Dedifferentiated amniotic fluid mesenchymal stem cell (primary cell): ENCODE data around the gene HPN.
A peak's percentile ranks its signal among the peaks of the same experiment; 100 is the strongest.
"Not testable (repeated sequence)": the region's sequence is repeated elsewhere in the genome, so short reads cannot be mapped to it uniquely, and the experiment has no call there.

Experiments used
- DNase-seq: peaks from one replicate; pipeline ENCODE4 v3.0.0-alpha.2; 2016; ENCODE audit errors: extremely low spot score

Gene HPN

DNA sequence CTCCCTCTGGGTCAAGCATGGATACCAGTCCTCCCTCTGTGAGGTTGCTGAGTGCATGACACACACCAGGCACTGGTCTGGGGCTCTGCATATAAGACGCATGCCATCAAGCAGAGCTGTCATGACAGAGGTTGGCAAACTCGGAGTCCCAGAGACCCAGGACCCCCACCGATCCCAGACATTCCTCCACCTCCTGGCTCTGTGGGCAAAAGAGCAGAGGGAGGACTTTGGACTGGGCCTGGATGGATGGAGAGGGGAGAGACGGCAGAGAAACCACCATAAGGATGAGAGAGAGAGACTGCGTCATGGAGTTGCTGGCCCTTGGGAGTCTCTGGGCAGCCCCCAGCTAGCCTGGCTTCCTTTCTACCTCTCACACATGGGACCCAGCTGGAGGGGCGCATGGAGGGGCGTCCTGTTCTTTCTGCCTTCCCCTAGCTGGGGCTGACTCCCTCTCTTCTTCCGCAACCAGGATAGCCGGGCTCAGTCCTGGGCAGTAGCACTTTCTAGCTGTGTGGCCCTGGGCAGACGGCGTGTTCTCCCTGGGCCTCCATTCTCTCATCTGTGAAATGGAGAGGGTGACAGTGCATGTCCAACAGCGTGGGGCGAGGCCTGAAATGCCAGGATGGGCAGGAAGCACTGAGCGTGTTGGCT lies 1.6 kb downstream of the HPN start:
- no peak for DNase-seq

GRCh38 chr19:35043906-35044305 lies 2.4 kb downstream of the HPN start:
- no peak for DNase-seq

DNA sequence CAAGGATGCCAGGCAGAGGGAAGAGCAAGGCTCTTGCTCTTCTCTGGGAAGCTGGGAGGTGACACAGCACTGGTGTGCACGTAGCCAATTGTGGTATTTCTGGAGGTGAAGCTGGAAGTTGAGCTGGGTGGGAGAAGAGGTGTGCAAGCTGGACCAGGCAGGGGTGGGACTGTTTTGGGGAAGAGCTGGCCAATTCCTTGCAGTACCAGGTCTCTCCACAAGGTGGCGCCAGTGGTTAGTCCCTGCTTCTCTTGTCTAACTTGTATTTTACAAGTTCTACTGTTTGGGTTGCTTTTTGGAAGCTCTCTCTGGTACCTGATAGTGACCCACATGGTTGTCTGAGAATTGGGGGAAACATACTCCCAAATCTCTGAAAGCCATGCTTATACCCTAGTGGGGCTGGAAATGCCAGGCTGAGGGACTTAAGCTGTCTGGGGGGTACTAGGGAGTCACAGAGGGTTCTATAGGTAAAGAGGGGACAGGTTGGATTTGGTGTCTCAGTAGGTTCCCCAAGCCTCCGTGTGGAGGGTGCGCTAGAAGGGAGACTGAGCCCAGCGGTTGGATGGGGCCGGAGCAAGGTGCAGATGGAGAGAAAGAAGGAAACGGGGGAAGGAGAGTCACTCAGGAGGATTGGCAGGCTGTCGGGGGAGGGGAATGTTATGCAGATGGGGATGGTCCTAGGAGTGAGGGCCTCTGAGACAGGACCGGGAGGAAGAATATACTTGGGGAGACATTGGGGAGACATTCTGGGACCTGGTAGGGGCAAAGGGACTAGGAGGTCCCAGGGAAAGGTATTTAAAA lies 3.0 kb downstream of the HPN start:
- peak; percentile 18 for DNase-seq

GRCh38 chr19:35045667-35046300 lies 4.3 kb downstream of the HPN start:
- DNase-seq = no peak

DNA sequence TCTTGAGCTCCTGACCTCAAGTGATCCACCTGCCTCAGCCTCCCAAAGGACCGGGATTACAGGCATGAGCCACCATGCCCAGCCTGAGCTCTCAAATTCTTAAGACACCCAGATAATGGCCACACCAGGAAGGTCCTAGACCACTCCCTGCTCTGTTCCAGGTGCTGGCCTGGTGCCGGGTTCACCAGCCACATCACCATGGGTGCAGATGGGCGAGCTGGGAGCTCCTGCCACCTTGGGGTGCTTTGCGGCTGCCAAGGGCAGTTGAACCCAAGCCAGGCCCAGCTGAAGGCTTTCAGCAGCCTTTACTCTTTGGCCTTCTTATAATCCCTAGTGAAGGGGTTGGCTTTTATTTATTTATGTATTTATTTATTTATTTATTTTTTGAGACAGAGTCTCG lies 4.9 kb downstream of the HPN start:
- DNase-seq = no peak

DNA sequence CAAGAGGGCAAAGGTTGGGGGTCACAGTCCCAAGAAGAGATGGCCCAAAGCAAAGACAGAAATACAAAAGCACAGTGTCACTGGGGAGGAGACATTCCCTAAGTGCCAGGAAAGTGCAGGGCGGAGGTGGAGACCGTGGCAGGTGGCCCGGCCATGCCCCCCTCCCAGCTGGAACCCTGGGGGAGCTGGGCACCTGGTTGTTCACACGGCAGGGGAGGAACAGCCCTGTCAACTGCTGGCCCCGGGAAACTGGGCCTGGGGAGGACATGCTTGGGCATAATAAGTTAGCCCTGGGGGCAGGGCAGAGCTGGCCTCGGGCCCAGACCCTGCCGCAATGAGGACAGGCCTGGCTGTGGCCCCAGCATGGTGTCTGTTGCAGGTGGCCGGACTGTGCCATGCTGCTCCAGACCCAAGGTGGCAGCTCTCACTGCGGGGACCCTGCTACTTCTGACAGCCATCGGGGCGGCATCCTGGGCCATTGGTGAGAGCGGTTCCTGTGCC lies 7.4 kb downstream of the HPN start:
- DNase-seq = no peak

- no peak for DNase-seq
Measured at GRCh38 chr19:35049456-35049855, 7.9 kb downstream of the HPN start.

DNA sequence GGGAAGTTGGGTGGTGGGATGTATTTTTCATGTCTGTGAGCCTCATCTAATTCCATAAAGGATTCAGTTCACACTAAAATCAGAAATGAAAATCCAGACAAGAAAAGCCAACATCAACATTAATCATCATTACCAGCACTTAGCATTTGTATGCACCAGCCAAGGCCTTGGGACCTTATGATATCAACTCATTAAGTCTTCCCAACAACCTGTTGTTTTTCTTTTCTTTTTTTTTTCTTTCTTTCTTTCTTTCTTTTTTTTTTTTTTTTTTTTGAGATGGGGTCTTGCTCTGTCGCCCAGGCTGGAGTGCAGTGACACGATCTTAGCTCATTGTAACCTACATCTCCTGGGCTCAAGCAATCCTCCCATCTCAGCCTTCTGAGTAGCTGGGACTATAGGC lies 9.1 kb downstream of the HPN start:
- not testable (repeated sequence) for DNase-seq

GRCh38 chr19:35051268-35051667 lies 9.7 kb downstream of the HPN start:
- not testable (repeated sequence) for DNase-seq

DNA sequence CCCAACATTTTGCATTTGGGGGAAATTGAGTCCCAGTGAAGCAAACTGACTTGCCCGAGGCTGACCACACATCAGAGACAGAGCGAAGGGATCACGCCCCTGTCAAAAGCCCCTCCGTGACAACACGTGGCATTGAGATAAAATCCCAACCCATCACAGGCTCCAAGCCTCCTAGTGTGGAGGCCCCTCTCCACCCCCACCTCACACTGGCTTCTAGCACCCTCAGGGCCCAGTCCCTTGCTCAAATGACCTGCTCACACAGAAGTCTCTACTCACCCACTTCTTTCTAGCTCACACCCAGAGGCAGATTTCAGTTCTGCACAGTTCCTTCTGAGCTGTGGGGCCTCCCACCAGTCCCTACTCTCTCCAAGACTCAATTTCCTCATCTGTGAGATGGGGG lies 10.3 kb downstream of the HPN start:
- no peak for DNase-seq

GRCh38 chr19:35052599-35053190 lies 11.2 kb downstream of the HPN start:
- DNase-seq = no peak

GRCh38 chr19:35053667-35054293 lies 12.3 kb downstream of the HPN start:
- DNase-seq = no peak

DNA sequence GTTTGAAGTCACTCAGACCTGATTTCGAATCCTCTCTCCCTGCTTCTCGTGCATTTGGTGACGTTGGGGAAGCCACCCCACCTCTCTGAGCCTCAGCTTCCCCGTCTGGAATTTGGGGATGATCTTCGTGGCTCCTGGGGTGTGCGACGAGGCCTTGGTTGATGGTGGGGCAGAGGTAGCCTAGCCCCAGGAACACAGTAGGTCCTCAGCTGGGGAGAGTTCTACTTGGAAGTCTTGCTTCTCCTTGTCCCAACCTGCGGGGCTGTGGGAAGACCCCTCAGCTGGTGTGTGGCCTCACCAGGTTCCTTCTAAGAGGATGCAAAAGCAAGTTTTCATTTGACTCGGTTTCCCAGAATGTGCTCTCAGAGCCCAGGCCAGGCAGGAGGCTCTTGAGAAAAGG lies 13.1 kb downstream of the HPN start:
- no peak for DNase-seq

DNA sequence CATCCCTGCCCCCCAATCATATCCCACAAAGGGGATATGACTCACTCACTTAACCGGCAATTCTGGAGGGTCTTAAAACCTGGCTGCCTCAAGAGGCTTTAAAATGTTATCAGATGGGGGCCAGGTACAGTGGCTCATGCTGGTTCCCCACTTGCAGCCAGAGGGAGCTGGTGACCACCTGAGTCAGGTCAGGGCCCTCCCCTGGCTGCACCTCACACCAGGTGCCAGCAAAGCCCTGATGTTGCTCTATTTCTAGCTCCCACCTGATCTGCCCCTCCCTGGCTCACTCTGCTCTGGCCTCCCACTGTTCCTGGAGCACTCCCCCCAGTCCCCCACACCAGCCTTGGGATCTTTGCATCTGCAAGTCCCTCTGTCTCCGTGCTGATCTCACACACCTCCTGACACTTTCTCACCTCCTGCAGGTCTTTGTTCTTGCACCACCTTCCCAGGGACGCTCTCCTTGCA lies 14.2 kb downstream of the HPN start:
- no peak for DNase-seq

- no peak for DNase-seq
Measured at GRCh38 chr19:35056513-35057063, 15.1 kb downstream of the HPN start.

GRCh38 chr19:35058370-35058769 lies 16.8 kb downstream of the HPN start:
- DNase-seq = no peak

- DNase-seq = no peak
Measured at GRCh38 chr19:35059006-35059798, 17.7 kb downstream of the HPN start.

DNA sequence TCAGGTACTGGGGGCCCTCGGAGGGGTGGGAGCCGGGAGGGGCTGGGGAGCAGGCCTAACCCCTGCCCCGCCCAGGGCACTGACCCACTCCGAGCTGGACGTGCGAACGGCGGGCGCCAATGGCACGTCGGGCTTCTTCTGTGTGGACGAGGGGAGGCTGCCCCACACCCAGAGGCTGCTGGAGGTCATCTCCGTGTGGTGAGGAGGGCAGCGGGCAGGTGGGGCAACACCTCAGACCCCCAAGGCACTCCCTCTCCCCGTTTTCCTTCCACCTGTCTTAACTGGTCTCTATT lies 18.2 kb downstream of the HPN start:
- DNase-seq = no peak

DNA sequence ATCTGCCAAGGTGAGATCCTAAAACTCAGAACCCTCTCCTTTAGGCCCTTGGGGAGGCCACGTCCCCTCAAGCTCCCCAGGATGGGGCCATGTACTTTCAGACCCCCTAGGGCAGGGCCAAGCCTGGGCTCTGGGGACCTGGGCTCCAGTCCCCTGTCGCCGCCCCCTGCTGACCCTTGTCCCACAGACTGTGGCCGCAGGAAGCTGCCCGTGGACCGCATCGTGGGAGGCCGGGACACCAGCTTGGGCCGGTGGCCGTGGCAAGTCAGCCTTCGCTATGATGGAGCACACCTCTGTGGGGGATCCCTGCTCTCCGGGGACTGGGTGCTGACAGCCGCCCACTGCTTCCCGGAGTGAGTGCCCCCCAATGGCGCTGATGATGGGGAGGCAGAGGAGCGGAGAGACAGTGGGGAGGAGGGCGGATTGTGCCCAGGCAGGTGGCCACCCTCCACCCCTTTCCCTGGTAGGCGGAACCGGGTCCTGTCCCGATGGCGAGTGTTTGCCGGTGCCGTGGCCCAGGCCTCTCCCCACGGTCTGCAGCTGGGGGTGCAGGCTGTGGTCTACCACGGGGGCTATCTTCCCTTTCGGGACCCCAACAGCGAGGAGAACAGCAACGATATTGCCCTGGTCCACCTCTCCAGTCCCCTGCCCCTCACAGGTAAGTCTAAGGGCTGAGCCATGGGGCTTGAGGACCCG lies 18.8 kb downstream of the HPN start:
- DNase-seq = no peak
